ENCODE data around the gene CMIP.

CMIP gene

DNA sequence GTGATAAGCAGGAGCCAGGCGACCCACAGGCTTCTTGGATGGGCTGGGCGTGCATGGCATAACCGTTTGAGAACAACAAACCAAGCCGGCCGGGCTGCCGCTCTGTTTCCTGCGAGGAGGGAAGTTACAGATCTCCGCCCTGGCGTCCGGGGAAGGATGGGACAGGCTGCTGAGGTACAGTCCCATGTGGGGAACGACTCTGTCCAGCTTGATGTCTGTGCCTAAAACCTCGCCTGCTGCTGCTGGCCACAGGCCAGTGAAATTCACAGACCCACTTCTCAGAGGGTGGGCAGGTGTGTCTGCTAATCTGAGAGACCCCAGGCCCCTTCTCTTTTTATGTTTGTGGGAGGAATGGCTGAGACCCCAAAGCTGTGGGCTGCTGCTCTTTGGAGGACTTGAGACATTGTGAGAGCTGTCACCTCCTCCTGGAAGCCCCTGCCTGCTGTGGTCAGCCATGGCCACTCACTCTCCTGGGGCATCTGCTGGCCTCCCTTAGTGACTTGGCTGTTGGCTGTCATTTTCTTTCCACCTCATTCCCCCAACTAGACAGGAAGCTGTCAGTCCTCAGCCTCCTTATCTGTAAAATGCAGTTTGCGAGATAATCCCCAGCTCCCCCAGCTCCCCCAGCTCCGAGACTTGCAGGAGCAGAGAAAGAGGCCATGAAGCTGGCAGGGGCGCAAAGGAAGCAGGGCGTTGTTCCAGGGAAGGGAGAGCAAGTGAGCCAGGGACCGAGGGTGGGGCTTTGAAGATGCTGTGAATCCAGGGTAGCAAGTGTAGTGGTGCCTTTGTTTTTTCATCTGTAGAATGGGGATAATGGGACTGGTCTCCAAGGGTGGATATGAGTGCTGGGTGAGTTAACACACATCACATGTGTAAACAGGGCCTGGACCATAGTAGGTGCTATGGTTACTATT, 51.0 kb downstream of the CMIP start:
- DNase-seq (ENCODE audit: low read depth), result no peak

DNA sequence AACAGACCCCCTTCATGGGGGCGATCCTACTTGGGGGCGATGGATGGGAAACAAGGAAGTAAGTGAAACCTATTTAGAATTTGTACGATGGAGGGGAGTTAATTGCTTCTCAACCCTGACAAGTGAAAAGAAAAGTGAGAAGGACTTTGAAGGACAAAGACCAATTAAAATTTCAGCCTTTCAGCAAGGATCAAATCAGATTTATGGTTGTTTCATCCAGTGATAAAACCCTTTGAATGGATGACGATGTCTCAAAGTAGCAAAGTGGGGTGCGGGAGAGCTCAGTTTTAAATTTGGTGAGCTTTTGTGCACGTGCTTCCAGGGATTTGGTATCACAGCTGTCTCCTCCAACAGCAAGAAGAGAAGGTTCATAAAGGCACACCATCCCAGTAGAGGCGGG, 51.7 kb downstream of the CMIP start:
- no peak for DNase-seq (ENCODE audit: low read depth)

DNA sequence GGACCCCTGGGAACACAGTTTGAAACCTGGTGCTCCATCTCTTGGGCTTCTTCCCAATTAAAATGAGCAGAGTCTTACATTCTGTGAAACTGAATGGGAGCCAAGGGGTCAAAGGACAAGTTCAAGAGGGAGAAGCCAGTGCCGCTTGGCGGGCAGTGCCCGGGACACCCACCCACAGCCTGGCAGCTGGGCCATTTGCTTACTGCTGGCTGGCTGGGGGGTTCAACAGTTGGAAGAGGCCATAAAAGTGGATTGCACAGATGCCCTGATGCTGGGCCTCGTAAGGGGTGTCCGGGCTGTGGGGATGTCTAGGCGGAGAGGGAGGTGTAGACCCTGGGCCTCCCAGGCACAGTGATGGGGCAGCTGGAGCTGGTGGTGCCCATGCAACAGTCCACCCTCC, 52.1 kb downstream of the CMIP start:
- no peak for DNase-seq (ENCODE audit: low read depth)

DNA sequence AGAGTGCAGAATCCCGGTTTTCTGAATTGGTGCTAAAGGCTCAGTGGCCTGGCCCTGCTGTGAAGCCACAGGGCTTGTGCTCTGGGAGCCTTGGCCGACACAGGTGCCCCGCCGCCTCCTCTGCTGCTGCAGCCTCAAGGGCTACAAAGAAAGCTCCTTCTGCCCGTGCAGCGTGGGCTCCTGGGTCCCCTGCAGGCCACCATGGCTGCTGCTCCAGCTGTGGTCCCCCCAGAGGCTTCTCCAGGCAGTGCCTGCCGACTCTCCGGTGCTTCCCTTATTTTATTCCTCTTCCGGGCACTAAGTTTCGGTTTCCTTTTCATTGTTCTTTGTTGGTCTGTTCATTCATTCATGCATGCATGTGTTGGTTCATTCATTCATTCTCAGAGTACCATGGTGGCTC, 53.1 kb downstream of the CMIP start:
- no peak for DNase-seq (ENCODE audit: low read depth)

DNA sequence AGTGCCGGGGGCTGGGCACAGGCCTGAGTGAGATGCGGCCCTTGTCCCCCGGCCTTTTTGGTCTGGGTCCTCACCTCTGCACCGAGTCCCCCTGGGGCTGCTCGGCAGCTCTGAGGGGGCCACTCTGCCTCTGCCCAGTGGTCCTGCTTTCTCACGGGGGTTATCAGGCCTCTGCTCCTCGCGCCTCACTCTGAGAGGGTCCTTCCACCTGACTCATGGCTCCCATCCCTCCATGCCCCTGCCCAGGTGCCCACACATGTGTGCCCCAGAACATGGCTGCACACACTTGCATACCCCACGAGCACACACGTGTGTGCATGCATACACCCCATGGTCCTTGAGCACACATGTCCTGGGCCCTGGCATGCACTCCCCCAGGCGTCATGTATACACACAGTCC, 53.7 kb downstream of the CMIP start:
- no peak for DNase-seq (ENCODE audit: low read depth)

DNA sequence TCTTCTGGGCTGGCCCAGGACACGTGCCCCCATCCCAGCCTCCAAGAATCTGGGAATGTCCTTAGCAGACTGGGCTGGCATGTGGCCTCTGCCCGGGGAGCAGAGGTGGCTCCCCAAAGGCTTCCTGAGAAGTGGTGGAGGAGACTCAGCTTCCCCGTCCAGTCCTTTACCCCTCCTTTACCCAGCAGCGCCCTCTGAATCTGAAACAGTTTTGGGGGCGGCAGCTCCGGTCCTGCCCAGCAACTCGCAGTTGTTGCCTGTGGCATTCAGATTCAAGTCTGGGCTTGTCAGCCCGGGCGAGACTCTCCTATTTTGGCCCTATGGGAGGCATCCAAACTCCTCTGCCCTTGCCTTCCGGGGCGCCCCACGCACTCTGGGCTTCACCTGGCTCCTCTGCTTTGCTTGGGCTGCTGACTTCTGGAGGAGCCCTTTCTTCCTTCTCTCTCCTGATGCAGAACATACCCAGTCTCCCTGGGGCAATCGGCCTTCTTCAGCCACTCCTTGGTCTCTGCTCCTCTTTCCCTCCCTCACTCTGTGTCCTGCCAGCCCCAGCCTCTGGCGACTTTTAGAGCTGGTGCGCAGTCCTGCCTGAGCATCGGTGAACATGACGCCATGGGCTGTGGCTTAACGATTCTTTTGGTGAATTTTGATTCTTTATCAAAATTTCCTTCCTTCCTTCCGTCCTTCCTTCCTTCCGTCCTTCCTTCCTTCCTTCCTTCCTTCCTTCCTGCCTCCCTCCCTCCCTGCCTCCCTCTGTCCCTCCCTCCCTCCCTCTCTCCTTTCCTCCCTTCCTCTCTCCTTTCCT, 55.2 kb downstream of the CMIP start:
- no peak for DNase-seq (ENCODE audit: low read depth)

DNA sequence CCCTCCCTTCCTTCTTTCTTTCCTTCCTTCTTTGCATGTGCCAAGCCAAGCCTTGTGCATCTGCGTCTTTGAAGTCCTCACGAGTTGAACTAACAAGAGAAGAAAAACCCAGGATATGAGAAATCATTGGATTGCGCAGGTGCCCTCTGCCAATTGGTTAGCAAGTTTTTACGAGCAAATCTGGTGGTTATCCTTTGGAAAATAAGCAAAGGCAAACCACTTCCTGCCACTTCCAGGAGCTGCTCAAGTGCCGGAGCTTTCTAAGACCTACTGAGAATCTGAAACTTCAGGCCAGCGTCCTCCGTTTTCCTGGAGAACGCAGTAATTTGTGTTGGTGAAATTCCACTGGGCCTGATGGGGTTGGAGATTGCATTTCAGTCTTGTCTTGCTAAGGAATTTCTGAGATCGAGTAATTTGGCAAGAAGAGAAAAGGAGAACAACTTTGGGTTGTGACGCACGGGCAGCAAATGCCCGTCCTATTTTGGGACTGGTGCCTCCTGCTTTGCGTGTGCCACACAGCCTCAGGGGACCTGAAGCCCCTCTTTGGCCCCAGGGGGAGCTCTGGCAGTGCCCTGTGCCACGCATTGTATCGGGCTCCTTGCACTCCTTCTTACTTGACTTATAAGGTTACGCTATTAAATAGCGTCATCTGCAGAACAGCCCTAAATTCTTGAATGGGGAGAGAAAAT, 56.4 kb downstream of the CMIP start:
- DNase-seq (ENCODE audit: low read depth), result no peak

DNA sequence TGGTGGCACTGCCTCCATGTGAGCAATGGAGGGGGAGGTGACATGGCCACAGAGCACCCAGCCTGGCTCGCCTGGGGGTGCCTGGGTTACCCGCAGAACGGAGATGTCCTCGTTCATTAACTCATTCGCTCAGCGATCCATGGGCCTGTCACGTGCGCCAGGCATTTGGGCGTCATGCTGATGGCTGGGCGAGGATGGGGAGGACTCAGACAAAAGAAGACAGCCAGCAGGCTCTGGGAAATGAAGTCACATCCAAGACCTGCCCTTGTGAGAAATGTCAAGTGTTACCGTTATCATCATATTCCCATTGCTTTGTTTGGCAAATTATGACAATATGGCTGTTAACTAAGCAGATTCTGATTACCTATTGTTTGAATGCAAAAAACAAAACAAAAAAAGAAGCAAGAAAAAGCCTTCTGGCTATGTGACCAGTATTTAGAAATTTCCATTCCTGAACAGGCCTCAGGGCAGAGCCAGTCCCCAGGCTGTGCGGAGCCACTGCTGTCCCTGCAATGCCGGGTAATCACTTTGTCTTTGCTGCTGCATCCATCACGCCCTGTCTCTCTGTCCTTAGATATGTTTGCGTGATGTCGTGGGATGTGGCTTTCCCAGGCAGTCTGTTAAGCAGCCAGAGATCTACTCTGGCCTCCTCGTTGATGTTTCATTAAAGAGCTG, 57.9 kb downstream of the CMIP start:
- no peak for DNase-seq (ENCODE audit: low read depth)

DNA sequence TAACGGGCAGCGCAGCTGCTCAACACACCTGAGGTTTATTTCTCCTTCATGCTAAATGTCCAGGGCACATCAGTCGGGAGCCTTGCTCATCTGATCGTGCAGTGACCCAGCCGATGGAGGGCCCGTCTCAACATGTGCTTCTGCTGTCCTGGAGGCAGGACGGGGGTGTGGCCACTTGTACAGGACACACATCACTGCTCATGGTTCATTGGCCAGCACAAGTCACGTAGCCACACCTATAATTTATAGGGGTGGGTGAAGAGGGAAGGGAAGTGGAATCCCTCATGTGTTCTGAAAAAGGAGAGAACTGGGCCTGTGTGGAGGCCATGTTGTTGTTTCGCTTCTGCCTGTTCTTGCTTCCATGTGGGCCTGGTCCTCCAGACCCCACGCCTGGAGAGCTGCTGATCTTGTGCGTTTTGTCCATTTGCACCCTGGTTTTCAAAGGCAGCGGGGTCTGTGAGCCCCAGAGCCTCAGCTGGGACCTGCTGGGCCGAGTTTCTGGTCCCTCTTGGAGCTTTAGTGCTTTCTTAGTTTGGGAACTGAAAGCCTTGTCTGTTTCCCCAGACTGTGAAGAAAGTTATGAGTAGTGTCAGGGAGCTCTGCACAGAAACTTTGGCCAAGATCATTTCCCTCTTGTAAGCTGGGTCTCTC, 60.5 kb downstream of the CMIP start:
- DNase-seq (ENCODE audit: low read depth), result no peak

DNA sequence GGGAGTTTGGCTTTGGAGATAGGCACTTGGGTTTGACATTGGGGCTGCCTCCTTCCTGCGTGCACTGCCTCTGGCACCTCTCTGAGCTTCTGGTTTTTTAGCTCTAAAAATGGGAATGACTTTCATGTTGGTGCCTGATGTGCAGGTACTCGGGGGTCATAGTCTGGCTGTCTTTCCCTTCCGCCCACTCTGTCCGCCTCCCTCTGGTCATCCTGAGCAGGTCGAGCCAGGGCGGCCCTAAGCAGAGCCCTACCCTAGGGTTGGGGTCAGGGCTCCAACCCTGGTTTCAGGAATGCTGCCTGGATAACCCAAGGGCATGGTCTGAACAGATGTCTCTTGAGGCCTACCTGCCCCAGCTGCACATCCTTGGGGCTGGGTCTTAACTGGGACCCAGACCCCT, 64.8 kb downstream of the CMIP start:
- DNase-seq (ENCODE audit: low read depth), result no peak

DNA sequence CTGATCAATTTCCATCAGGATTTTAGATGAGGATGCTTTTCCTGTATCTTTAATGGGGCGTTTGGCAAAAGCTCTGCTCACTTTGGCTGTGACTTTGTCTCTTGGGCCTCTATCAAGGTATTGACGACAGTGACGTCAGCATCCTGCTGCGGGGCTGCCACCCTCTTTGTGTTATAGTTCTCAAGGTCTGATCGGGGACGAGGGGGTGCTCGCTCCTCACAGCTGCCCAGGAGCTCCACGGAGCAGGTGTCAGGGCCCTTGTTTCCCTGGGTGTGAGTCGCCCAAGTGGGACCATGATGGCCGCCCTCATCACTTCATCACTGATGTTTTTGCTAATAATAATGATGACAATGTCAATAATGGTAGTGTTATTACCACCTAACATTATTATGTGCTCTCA, 65.4 kb downstream of the CMIP start:
- DNase-seq (ENCODE audit: low read depth), result no peak

DNA sequence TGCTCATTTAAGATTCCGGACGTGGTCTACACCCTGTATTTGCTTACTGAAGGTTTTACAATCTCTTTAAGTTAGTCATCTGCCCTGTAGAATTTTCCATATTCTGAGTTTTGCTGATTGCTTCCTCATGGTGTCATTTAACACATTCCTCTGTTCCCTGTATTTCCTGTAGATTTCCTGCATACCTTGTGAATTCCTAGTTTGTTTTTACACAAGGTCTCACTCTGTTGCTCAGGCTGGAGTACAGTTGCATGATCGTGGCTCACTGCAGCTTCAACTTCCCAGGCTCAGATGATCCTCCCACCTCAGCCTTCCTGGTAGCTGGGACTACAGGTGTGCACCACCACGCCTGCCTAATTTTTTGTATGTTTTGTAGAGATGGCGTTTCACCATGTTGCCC, 66.8 kb downstream of the CMIP start:
- DNase-seq (ENCODE audit: low read depth), result no peak

DNA sequence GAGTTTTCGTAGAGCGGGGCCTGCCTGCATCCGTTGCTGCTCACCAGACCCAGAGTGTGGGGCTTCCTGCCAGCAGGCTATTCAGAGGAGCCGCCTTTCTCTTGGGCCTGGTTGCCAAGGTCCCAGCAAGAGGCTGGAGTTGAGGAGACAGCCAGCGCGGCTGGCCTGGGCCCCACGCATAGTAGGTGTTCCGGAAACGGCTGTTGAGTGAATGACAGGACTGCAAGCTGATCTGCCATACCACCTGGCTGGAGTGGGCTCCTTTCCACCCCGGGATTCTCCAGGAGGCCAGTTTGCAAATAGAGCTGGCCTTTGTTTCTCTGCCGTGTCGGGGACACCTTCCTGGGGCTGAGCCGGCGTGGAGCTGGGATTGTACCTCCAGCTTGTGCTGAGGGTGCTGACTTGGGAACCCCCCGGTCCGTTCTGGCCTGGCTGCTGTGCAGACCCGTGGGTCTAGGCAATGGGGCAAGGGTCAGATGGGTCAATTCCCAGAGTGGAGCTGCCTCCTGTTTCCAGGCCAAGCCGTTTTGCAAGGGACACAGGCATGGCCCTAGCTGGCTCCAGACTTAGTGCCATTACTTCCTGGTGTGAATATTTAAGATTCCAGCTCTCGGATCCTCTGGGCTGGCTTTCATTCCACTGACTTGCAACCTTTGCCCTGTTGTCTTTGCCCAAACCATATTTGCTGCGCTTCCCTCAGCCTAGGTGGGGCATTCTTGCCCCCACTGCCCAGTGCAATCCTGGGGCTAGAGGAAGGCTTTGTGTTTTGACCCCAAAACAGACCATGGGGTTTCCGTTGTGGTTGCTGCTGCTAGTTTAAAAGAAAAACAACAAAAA, 68.8 kb downstream of the CMIP start:
- no peak for DNase-seq (ENCODE audit: low read depth)

DNA sequence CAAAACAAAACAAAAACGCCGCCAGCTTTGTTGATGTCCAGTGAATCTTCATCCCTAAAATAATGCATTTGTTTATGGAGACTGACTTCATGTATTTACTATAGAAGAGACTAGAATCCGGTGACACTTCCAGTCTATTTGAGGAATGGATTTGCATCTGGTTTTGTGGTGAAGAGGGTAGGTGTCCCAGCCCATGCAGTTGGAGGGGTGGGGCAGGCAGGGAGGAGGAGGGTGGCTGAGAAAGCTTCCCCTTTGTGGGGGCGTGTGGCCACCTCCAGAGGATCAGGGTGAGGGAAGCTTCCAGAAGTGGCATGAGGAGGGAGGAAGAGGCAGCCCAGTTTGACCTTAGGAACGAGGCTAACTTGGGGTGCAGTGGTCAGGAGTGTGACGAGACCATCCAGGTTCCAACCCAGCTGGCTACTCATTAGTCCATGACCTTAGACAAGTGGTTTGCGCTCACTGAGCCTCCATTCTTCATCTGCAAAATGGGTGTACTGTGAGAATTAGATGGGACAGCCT, 69.5 kb downstream of the CMIP start:
- no peak for DNase-seq (ENCODE audit: low read depth)

DNA sequence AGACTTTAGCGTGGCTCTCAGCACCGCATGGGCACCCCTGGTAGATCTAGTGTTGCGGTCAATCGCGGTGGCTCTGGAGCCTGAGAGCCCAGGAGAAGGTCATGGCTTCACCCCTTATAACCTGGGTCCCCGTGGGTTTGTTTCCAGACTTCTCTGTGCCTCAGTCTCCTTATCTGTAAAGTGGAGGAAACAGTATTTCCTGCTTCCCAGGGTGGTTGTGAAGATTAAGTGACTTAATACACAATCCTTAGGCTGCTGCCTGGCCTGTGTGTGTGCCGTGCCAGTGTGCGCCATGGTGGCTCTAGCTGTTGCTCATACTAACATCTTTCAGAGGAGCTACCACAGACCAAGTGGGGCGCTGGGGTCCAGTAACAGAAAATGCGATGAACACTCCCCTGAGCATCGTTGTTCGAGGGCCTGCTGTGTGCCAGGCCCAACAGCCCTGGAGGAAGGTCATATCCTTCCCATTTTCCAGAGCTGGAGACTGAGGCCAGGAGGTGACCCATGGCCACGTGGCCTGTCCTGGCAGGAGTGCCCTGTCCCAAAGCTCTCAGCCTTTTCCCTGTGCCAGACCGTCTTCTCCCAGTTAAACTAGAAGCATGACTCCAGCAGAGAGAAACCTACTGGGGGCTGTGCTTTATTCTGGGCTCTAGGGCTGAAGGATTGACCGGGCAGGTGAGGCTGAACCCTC, 70.1 kb downstream of the CMIP start:
- DNase-seq (ENCODE audit: low read depth), result no peak

DNA sequence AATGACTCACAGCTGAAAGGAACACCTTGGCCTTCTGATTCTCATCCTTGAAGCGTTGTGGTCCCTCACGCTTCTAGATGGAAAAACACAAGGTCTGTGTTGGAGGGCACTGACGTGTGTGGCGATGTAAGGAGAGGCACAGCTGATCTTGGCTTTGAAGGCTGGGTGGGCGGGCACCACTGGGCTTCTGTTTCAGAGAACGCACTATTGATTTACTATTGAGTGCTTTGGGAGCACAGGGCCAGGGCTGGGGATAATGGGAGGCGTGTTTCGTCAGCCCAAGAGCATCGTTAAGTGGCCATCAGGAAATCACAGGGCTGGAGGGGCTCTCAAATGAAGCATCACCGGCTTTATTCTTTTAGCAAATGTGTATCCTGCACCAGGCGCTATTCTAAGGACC, 70.7 kb downstream of the CMIP start:
- no peak for DNase-seq (ENCODE audit: low read depth)

DNA sequence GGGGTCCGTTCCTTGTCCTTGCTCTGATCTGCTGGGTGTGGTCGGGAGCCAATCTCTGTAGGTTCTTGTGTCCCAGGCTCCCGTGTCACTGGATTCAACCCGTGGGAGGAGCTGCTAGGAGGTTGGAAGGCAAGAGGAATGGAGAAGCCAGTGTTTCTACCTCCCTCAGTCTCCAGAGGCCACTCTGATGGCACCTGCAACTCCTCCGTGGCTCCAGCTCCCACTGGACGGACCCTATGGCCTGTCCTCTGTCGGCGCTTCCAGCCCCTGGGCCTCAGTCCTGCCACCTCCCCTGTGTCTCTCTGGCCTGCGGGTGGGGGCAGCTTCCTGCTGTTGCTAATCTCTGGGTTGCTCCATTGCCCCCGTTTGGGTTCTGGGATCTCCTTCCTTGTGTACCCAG, 71.1 kb downstream of the CMIP start:
- no peak for DNase-seq (ENCODE audit: low read depth)

DNA sequence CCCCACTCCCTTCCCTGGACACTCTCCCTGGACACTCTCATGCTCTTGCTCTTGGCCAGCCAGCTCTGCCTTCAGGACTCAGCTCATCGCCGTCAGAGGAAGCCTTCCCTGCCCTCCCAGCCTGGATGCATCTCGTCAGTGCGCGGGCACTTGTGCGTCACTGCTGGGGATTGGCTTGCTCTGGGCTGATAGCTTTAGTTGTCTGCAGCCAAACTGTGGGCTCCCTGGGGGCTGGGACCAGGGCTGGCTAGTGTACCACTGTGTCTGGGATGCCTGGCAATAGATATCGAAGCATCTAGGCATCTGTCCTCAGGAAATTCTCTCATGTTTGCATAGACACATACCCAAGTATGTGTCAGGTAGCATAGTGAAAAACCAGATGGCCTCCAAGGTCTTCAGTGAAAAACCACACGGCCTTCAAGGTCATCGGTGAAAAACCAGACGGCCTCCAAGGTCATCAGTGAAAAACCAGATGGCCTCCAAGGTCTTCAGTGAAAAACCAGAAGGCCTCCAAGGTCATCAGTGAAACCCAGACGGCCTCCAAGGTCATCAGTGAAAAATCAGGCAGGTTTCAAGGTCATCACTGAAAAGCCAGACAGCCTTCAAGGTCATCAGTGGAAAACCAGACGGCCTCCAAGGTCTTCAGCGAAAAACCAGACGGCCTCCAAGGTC, 72.0 kb downstream of the CMIP start:
- no peak for DNase-seq (ENCODE audit: low read depth)

DNA sequence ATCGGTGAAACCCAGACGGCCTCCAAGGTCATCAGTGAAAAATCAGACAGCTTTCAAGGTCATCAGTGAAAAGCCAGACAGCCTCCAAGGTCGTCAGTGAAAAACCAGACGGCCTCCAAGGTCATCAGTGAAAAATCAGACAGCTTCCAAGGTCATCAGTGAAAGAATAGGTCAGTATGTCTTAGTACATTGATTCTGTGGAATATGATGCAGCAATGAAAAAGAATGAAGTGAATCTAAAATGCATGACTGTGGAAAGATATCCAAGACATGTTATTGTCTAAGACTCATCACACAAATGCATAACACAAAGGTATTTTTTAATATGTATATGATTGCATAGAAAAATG, 72.5 kb downstream of the CMIP start:
- DNase-seq (ENCODE audit: low read depth), result no peak
